Keratinocyte (primary cell): Measurements from ENCODE around the gene SLIT3. TPM values are rescaled to one million over a fixed set of nuclear protein-coding genes. Genes with fewer than 3 reads are reported as not detected.
A peak's percentile ranks its signal among the peaks of the same experiment; 100 is the strongest.

ENCODE experiments used
- DNase-seq: peaks from one replicate; pipeline ENCODE4 v3.0.0-alpha.2; 2011; ENCODE audit warnings: low read depth, missing footprints, low spot score
- FAIRE-seq: peaks from 2 replicates; lab custom pipeline; 2011; peaks lifted over from hg19 to GRCh38; lab: Jason Lieb, UNC
- H2AFZ ChIP-seq: 2 replicates; pipeline ENCODE4 v1.6.0; 2012; ENCODE audit warnings: low read length, control low read depth, inconsistent platforms; ENCODE audit not compliant: control insufficient read depth
- H3K27ac ChIP-seq: 2 replicates; pipeline ENCODE4 v1.5.1; 2011; ENCODE audit warnings: low read length; ENCODE audit not compliant: control insufficient read depth, insufficient read depth
- H3K27me3 ChIP-seq: 3 replicates; pipeline ENCODE4 v1.6.0; 2011; ENCODE audit warnings: low read length; ENCODE audit not compliant: control insufficient read depth, insufficient read depth; ENCODE audit errors: extremely low read depth
- H3K36me3 ChIP-seq, 2 experiments: 2 replicates in 1 of 2; 3 replicates in 1 of 2; pipeline ENCODE4 v1.5.1; 2011; ENCODE audit warnings: low read length in 2 of 2, mild to moderate bottlenecking in 1 of 2; ENCODE audit not compliant: control insufficient read depth in 2 of 2, insufficient read depth in 2 of 2; ENCODE audit errors: extremely low read depth in 1 of 2
- H3K4me1 ChIP-seq: 3 replicates; pipeline ENCODE4 v1.5.1; 2011; ENCODE audit warnings: low read length; ENCODE audit not compliant: control insufficient read depth, insufficient read depth; ENCODE audit errors: extremely low read depth
- H3K4me2 ChIP-seq: 3 replicates; pipeline ENCODE4 v1.6.0; 2011; ENCODE audit warnings: low read depth, low read length; ENCODE audit not compliant: control insufficient read depth, insufficient read depth; ENCODE audit errors: extremely low read depth
- H3K4me3 ChIP-seq, 3 experiments: fragments of 200-600 bp in 1 of 3; sonication (generic) in 1 of 3; 2 replicates in 2 of 3; 3 replicates in 1 of 3; pipeline ENCODE4 v1.5.1; 2011 to 2016; ENCODE audit warnings: low read length in 3 of 3, mild to moderate bottlenecking in 3 of 3, control low read depth in 2 of 3, inconsistent platforms in 1 of 3, low read depth in 1 of 3, mixed read lengths in 1 of 3, mixed run types in 1 of 3, moderate library complexity in 1 of 3; ENCODE audit not compliant: control insufficient read depth in 2 of 3, insufficient read depth in 2 of 3; ENCODE audit errors: extremely low read depth in 1 of 3
- H3K79me2 ChIP-seq: 2 replicates; pipeline ENCODE4 v1.6.0; 2012; ENCODE audit warnings: low read length; ENCODE audit not compliant: control insufficient read depth, insufficient read depth
- H3K9ac ChIP-seq: 3 replicates; pipeline ENCODE4 v1.6.0; 2011; ENCODE audit warnings: low read length; ENCODE audit not compliant: control insufficient read depth, insufficient read depth; ENCODE audit errors: extremely low read depth
- H3K9me1 ChIP-seq: 3 replicates; pipeline ENCODE4 v1.6.0; 2011; ENCODE audit warnings: low read length; ENCODE audit not compliant: control insufficient read depth, insufficient read depth; ENCODE audit errors: extremely low read depth
- H3K9me3 ChIP-seq: 2 replicates; pipeline ENCODE4 v1.5.1; 2012; ENCODE audit warnings: low read depth, low read length; ENCODE audit not compliant: control insufficient read depth
- H4K20me1 ChIP-seq: 3 replicates; pipeline ENCODE4 v1.6.0; 2011; ENCODE audit warnings: low read length; ENCODE audit not compliant: control insufficient read depth, insufficient read depth; ENCODE audit errors: extremely low read depth
- EZH2 ChIP-seq: IDR thresholded peaks from one replicate; pipeline ENCODE4 v1.6.1; 2012; ENCODE audit warnings: inconsistent platforms, mild to moderate bottlenecking, low read length, moderate library complexity
- dilution Hi-C: fragments of 300-500 bp; cut with MboI; formaldehyde crosslinking; loops from one replicate; pipeline ENCODE4 v1.7.0; 2020; ENCODE audit warnings: low sequenced_read_pairs; ENCODE audit not compliant: extremely low pct_ligation_motif_present
- polyA plus RNA-seq, 5 experiments: library from polyadenylated mRNA; depleted of rRNA in 3 of 5; stranded (reverse) in 3 of 5; stranded (forward) in 1 of 5; unstranded in 1 of 5; fragments of >200 nt; gene quantifications; 1 replicate in 1 of 5; 2 replicates in 3 of 5; 3 replicates in 1 of 5; pipeline versions ENCODE4 v1.2.1 to v1.2.3, GENCODE V29; 2011 to 2012; ENCODE audit warnings: missing spikeins in 2 of 5, low read depth in 1 of 5, low replicate concordance in 1 of 5
- TF ChIP-seq, protein P1 (sequence below), 3 experiments: IDR thresholded peaks in 1 of 3; conservative IDR thresholded peaks in 1 of 3; optimal IDR thresholded peaks in 1 of 3; 2 replicates in 2 of 3; 3 replicates in 1 of 3; pipeline versions ENCODE3 to v1.5.1; 2011; ENCODE audit warnings: low read length in 3 of 3, mild to moderate bottlenecking in 3 of 3, moderate library complexity in 2 of 3, control low read depth in 1 of 3, inconsistent platforms in 1 of 3; ENCODE audit not compliant: insufficient read depth in 2 of 3; ENCODE audit errors: extremely low read depth in 1 of 3

SLIT3 gene
- polyA plus RNA-seq, 1 donor (not counting 4 experiments of a cell fraction or from before 2014, with no cell fraction given) = 2.4 TPM

DNA sequence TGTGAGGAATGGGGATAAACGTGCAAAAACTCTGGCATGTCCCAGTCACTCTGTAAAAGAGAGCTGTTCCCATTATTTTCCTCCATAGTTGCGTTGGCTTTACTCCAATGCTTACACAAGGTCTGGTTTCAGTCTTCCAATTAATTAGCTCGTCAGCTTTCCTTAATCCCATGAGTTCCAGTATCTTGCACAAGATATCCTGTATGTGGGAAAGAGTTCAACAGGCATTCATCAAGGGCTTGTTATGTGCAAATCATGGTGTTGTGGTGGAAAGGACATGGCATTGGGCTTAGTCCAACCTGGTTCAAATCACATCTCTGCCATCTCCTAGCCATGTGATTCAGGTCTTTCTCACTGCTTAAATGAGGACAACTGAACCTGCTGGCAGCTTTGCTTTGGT, 644.3 kb downstream of the SLIT3 start:
- peak; percentile 72 for FAIRE-seq
- TF ChIP-seq, protein P1, sequence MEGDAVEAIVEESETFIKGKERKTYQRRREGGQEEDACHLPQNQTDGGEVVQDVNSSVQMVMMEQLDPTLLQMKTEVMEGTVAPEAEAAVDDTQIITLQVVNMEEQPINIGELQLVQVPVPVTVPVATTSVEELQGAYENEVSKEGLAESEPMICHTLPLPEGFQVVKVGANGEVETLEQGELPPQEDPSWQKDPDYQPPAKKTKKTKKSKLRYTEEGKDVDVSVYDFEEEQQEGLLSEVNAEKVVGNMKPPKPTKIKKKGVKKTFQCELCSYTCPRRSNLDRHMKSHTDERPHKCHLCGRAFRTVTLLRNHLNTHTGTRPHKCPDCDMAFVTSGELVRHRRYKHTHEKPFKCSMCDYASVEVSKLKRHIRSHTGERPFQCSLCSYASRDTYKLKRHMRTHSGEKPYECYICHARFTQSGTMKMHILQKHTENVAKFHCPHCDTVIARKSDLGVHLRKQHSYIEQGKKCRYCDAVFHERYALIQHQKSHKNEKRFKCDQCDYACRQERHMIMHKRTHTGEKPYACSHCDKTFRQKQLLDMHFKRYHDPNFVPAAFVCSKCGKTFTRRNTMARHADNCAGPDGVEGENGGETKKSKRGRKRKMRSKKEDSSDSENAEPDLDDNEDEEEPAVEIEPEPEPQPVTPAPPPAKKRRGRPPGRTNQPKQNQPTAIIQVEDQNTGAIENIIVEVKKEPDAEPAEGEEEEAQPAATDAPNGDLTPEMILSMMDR (optimal IDR thresholded peaks at IDR 0.05 in 1 of 3, IDR thresholded peaks at IDR 0.05 in 1 of 3, conservative IDR thresholded peaks at IDR 0.05 in 1 of 3; ENCODE audit: extremely low read depth in 1 of 3, insufficient read depth in 2 of 3, low read length in 3 of 3) = no peak
- no peak for TF ChIP-seq EZH2
- H4K20me1 ChIP-seq = no peaks in the 10 kb centered on the region
- no peak overlapping the region for H3K4me3 ChIP-seq
- DNase-seq = no peak
- no peak overlapping the region for H3K27ac ChIP-seq
- no peaks in the 10 kb centered on the region for H3K9me3 ChIP-seq
- no peak overlapping the region for H3K9ac ChIP-seq
- H3K79me2 ChIP-seq = no peaks in the 10 kb centered on the region
- no peak overlapping the region for H3K4me2 ChIP-seq
- H3K9me1 ChIP-seq = no peaks in the 10 kb centered on the region
- no peak overlapping the region for H2AFZ ChIP-seq
- H3K4me1 ChIP-seq = peaks cover 19% of the 10 kb centered on the region
- H3K27me3 ChIP-seq = no peaks in the 10 kb centered on the region
- H3K36me3 ChIP-seq = no peaks in the 10 kb centered on the region
- dilution Hi-C loops = no loop called here

DNA sequence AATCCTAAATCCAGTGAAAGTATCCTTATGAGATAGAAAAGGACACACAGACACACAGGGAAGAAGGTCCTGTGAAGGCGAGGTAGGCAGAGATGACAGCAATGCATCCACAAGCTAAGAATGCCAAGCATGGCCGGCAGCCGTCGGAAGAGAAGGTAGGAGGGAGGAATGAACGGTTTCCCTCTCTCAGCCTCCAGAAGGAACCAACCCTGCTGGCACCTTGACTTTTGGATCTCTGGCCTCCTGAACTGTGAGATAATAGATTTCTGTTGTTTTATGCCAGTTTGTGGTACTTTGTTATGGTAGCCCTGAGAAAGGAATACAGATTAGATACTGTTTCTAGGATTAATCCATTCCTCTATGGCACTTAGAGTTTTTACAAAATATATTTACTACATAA, 645.6 kb downstream of the SLIT3 start:
- no peaks in the 10 kb centered on the region for H3K79me2 ChIP-seq
- TF ChIP-seq, protein P1 (optimal IDR thresholded peaks at IDR 0.05 in 1 of 3, IDR thresholded peaks at IDR 0.05 in 1 of 3, conservative IDR thresholded peaks at IDR 0.05 in 1 of 3; ENCODE audit: extremely low read depth in 1 of 3, insufficient read depth in 2 of 3, low read length in 3 of 3) = no peak
- TF ChIP-seq EZH2 = no peak
- H3K4me3 ChIP-seq = no peak overlapping the region
- H3K27ac ChIP-seq = no peak overlapping the region
- H3K36me3 ChIP-seq = no peaks in the 10 kb centered on the region
- FAIRE-seq = no peak
- no peak overlapping the region for H3K9ac ChIP-seq
- no peaks in the 10 kb centered on the region for H3K9me3 ChIP-seq
- no peaks in the 10 kb centered on the region for H3K9me1 ChIP-seq
- no peaks in the 10 kb centered on the region for H3K27me3 ChIP-seq
- H3K4me2 ChIP-seq = no peak overlapping the region
- dilution Hi-C loops = no loop called here
- H4K20me1 ChIP-seq = no peaks in the 10 kb centered on the region
- no peak for DNase-seq
- H2AFZ ChIP-seq = no peak overlapping the region
- peaks cover 25% of the 10 kb centered on the region for H3K4me1 ChIP-seq
